ENCODE results near the gene PNKP. TPM values are rescaled to one million over a fixed set of nuclear protein-coding genes. Genes with fewer than 3 reads are reported as not detected.

PNKP gene
- polyA plus RNA-seq = 5.1 and 13.1 TPM in 2 replicates

GRCh38 chr19:49866933-49867782 lies at the start of gene PNKP:
TSS of gene PNKP (minus strand) at chr19:49867576. CDS start at chr19:49867204, 372 bp downstream.

GRCh38 chr19:49896863-49897621 lies 29.7 kb upstream of the PNKP start, which contains the start of gene IL4I1:
TSS of gene IL4I1 (minus strand) at chr19:49896887. CDS start at chr19:49896160, 727 bp downstream.

GRCh38 chr19:49877020-49877878 lies 9.9 kb upstream of the PNKP start, which contains the start of the genes AKT1S1 and TBC1D17:
TSS of gene AKT1S1 (minus strand) at chr19:49877355. CDS start at chr19:49873295, 4,060 bp downstream.
TSS of gene TBC1D17 (plus strand) at chr19:49877702. CDS start at chr19:49877724, 22 bp downstream.

GRCh38 chr19:49850487-49851342 lies 16.7 kb downstream of the PNKP start, which contains the start of gene PTOV1:
TSS of gene PTOV1 (plus strand) at chr19:49851159.

GRCh38 chr19:49817964-49818648 lies 49.3 kb downstream of the PNKP start, which contains the start of gene MED25:
TSS of gene MED25 (plus strand) at chr19:49818289. CDS start at chr19:49818342, 53 bp downstream.

GRCh38 chr19:49812997-49813861 lies 54.1 kb downstream of the PNKP start, which contains the start of gene FUZ:
TSS of gene FUZ (minus strand) at chr19:49813292. CDS start at chr19:49813106, 186 bp downstream.

Other genes with a start within 250 kb of the PNKP start
- 2.0 and 3.0 TPM in 2 replicates for gene RRAS, start 227.4 kb downstream of the PNKP start, polyA plus RNA-seq
- 4.7 and 5.1 TPM in 2 replicates for gene SCAF1, start 225.4 kb downstream of the PNKP start, polyA plus RNA-seq
- gene IRF3, start 201.7 kb downstream of the PNKP start, polyA plus RNA-seq = 11.7 and 16.8 TPM in 2 replicates
- gene BCL2L12, start 201.6 kb downstream of the PNKP start, polyA plus RNA-seq = not detected in 2 replicates
- 11.1 and 12.9 TPM in 2 replicates for gene PRMT1, start 190.3 kb downstream of the PNKP start, polyA plus RNA-seq
- gene ADM5, start 178.0 kb downstream of the PNKP start, polyA plus RNA-seq = 0.71 and 1.7 TPM in 2 replicates
- 90.8 and 125 TPM in 2 replicates for gene CPT1C, start 176.5 kb downstream of the PNKP start, polyA plus RNA-seq
- gene TSKS, start 104.3 kb downstream of the PNKP start, polyA plus RNA-seq = not detected in 2 replicates
- 8.3 and 8.6 TPM in 2 replicates for gene AP2A1, start 100.6 kb downstream of the PNKP start, polyA plus RNA-seq
- gene FUZ, start 54.3 kb downstream of the PNKP start, polyA plus RNA-seq = 4.5 and 6.8 TPM in 2 replicates
- 9.5 and 19.7 TPM in 2 replicates for gene MED25, start 49.3 kb downstream of the PNKP start, polyA plus RNA-seq
- gene PTOV1, start 16.4 kb downstream of the PNKP start, polyA plus RNA-seq = 47.9 and 48.8 TPM in 2 replicates
- 1.1 and 1.7 TPM in 2 replicates for gene AKT1S1, start 9.8 kb upstream of the PNKP start, polyA plus RNA-seq
- 1.2 and 1.4 TPM in 2 replicates for gene TBC1D17, start 10.1 kb upstream of the PNKP start, polyA plus RNA-seq
- not detected in 2 replicates for gene IL4I1, start 29.3 kb upstream of the PNKP start, polyA plus RNA-seq
- 0.49 and 0.73 TPM in 2 replicates for gene ATF5, start 61.6 kb upstream of the PNKP start, polyA plus RNA-seq
- 4.9 and 5.0 TPM in 2 replicates for gene NUP62, start 61.9 kb upstream of the PNKP start, polyA plus RNA-seq
- not detected in 2 replicates for gene SIGLEC11, start 93.6 kb upstream of the PNKP start, polyA plus RNA-seq
- 45.5 and 54.7 TPM in 2 replicates for gene VRK3, start 157.8 kb upstream of the PNKP start, polyA plus RNA-seq
- gene ZNF473, start 158.4 kb upstream of the PNKP start, polyA plus RNA-seq = 1.6 and 3.6 TPM in 2 replicates